Loucy (cell line): ENCODE measurements around the gene SCD5.

ENCODE experiments used
- H2AFZ ChIP-seq: fragments of 200-600 bp; sonication (generic); 2 replicates; pipeline ENCODE4 v1.6.0; 2016; ENCODE audit warnings: antibody characterized with exemption, mild to moderate bottlenecking, low read length, moderate library complexity
- H3F3A ChIP-seq: fragments of 200-600 bp; 2 replicates; pipeline ENCODE4 v1.6.0; 2016; ENCODE audit warnings: antibody characterized with exemption, low read depth, mild to moderate bottlenecking
- H3K27me3 ChIP-seq: fragments of 200-600 bp; sonication (generic); 2 replicates; pipeline ENCODE4 v1.6.1; 2014; ENCODE audit warnings: low read length, mild to moderate bottlenecking; ENCODE audit not compliant: insufficient read depth, poor library complexity, severe bottlenecking
- H3K36me3 ChIP-seq: fragments of 200-600 bp; sonication (generic); 2 replicates; pipeline ENCODE4 v1.6.1; 2016; ENCODE audit warnings: low read length; ENCODE audit not compliant: insufficient read depth
- H3K4me1 ChIP-seq: fragments of 200-600 bp; sonication (generic); 2 replicates; pipeline ENCODE4 v1.5.1; 2014; ENCODE audit warnings: low read length, mild to moderate bottlenecking; ENCODE audit not compliant: insufficient read depth, poor library complexity, severe bottlenecking
- H3K4me2 ChIP-seq: fragments of 200-600 bp; sonication (generic); 2 replicates; pipeline ENCODE4 v1.6.0; 2014; ENCODE audit warnings: antibody characterized with exemption, low read length, low read depth, mild to moderate bottlenecking; ENCODE audit not compliant: poor library complexity, severe bottlenecking
- H3K4me3 ChIP-seq: fragments of 200-600 bp; sonication (generic); 2 replicates; pipeline ENCODE4 v1.5.1; 2014; ENCODE audit warnings: low read length, mild to moderate bottlenecking, mixed read lengths; ENCODE audit not compliant: poor library complexity, severe bottlenecking
- H3K79me2 ChIP-seq: fragments of 200-600 bp; sonication (generic); 2 replicates; pipeline ENCODE4 v1.6.1; 2014; ENCODE audit warnings: low read length; ENCODE audit not compliant: insufficient read depth
- H3K9ac ChIP-seq: fragments of 200-600 bp; sonication (generic); 2 replicates; pipeline ENCODE4 v1.6.0; 2014; ENCODE audit warnings: mild to moderate bottlenecking, low read depth, low read length, moderate library complexity; ENCODE audit not compliant: poor library complexity, severe bottlenecking
- H3K9me2 ChIP-seq: fragments of 200-600 bp; sonication (generic); replicated peaks from 2 replicates; pipeline ENCODE4 v1.6.1; 2016; ENCODE audit warnings: low read depth, low read length, mixed read lengths
- H3K9me3 ChIP-seq: fragments of 200-600 bp; sonication (generic); 2 replicates; pipeline ENCODE4 v1.6.1; 2014; ENCODE audit warnings: mild to moderate bottlenecking, antibody characterized with exemption, low read length, low read depth; ENCODE audit not compliant: insufficient read depth
- H4K20me1 ChIP-seq: fragments of 200-600 bp; sonication (generic); 2 replicates; pipeline ENCODE4 v1.6.0; 2014; ENCODE audit warnings: antibody characterized with exemption, low read length, mild to moderate bottlenecking; ENCODE audit not compliant: insufficient read depth, poor library complexity, severe bottlenecking
- CTCF ChIP-seq: fragments of 200-600 bp; sonication (generic); conservative IDR thresholded peaks from 2 replicates; pipeline ENCODE4 v1.5.1; 2014; ENCODE audit warnings: mild to moderate bottlenecking, antibody characterized with exemption, low read length
- EZH2phosphoT487 ChIP-seq: fragments of 200-600 bp; IDR thresholded peaks from 2 replicates; pipeline ENCODE4 v1.6.1; 2018; ENCODE audit warnings: antibody characterized with exemption, mild to moderate bottlenecking, moderate library complexity, borderline replicate concordance

The SCD5 gene

GRCh38 chr4:82648356-82648755 is 150.2 kb downstream of the SCD5 start:
- no peaks in the 10 kb centered on the region for H3K79me2 ChIP-seq
- H3K4me2 ChIP-seq = no peak overlapping the region

GRCh38 chr4:82645936-82646565 is 152.5 kb downstream of the SCD5 start:
- no peaks in the 10 kb centered on the region for H3K9me3 ChIP-seq
- no peak overlapping the region for H2AFZ ChIP-seq
- H3K4me3 ChIP-seq = no peak overlapping the region
- H3K9ac ChIP-seq = no peak overlapping the region
- no peaks in the 10 kb centered on the region for H3K9me2 ChIP-seq
- no peaks in the 10 kb centered on the region for H3K27me3 ChIP-seq
- TF ChIP-seq CTCF = no peak
- no peak for TF ChIP-seq EZH2phosphoT487
- peaks cover 3% of the 10 kb centered on the region; the same call in 1 of the 2 replicates for H3K36me3 ChIP-seq
- no peaks in the 10 kb centered on the region for H3K79me2 ChIP-seq
- H3K4me1 ChIP-seq = no peaks in the 10 kb centered on the region
- H3K4me2 ChIP-seq = no peak overlapping the region
- H4K20me1 ChIP-seq = no peaks in the 10 kb centered on the region
- no peaks in the 10 kb centered on the region for H3F3A ChIP-seq

More at GRCh38 chr4:82648356-82648755, 150.2 kb downstream of the SCD5 start:
- no peak overlapping the region for H3K4me3 ChIP-seq
- H4K20me1 ChIP-seq = no peaks in the 10 kb centered on the region
- TF ChIP-seq CTCF (no peak), EZH2phosphoT487 (no peak)
- no peaks in the 10 kb centered on the region for H3K27me3 ChIP-seq
- H3K9me2 ChIP-seq = no peaks in the 10 kb centered on the region
- no peak overlapping the region for H3K9ac ChIP-seq
- peaks cover 8% of the 10 kb centered on the region for H3K4me1 ChIP-seq
- no peak overlapping the region for H2AFZ ChIP-seq
- no peaks in the 10 kb centered on the region for H3K9me3 ChIP-seq
- no peaks in the 10 kb centered on the region for H3F3A ChIP-seq
- H3K36me3 ChIP-seq = peaks cover 5% of the 10 kb centered on the region; the same call in 1 of the 2 replicates

GRCh38 chr4:82644734-82645126 is 153.9 kb downstream of the SCD5 start:
- H3F3A ChIP-seq = no peaks in the 10 kb centered on the region
- H3K9me2 ChIP-seq = no peaks in the 10 kb centered on the region
- no peaks in the 10 kb centered on the region for H4K20me1 ChIP-seq
- no peak overlapping the region for H3K9ac ChIP-seq
- H3K79me2 ChIP-seq = no peaks in the 10 kb centered on the region
- H3K27me3 ChIP-seq = no peaks in the 10 kb centered on the region
- H3K9me3 ChIP-seq = no peaks in the 10 kb centered on the region
- H3K36me3 ChIP-seq = no peaks in the 10 kb centered on the region; the same call in 1 of the 2 replicates
- H3K4me3 ChIP-seq = no peak overlapping the region
- TF ChIP-seq EZH2phosphoT487 (no peak), CTCF (no peak)
- no peaks in the 10 kb centered on the region for H3K4me1 ChIP-seq
- no peak overlapping the region for H2AFZ ChIP-seq
- no peak overlapping the region for H3K4me2 ChIP-seq
